GM23248 (cell line): ENCODE data around the gene ARHGAP44.

ENCODE experiments used
- EZH2 ChIP-seq: fragments of 200-600 bp; sonication (generic); IDR thresholded peaks from 2 replicates; pipeline ENCODE4 v1.6.1; 2018; ENCODE audit warnings: antibody characterized with exemption, mild to moderate bottlenecking; ENCODE audit not compliant: insufficient read depth, poor library complexity, severe bottlenecking
- EZH2phosphoT487 ChIP-seq: fragments of 200-600 bp; sonication (generic); IDR thresholded peaks from 2 replicates; pipeline ENCODE4 v1.6.1; 2018; ENCODE audit warnings: antibody characterized with exemption, moderate library complexity, mild to moderate bottlenecking, low read depth; ENCODE audit not compliant: insufficient read depth

DNA sequence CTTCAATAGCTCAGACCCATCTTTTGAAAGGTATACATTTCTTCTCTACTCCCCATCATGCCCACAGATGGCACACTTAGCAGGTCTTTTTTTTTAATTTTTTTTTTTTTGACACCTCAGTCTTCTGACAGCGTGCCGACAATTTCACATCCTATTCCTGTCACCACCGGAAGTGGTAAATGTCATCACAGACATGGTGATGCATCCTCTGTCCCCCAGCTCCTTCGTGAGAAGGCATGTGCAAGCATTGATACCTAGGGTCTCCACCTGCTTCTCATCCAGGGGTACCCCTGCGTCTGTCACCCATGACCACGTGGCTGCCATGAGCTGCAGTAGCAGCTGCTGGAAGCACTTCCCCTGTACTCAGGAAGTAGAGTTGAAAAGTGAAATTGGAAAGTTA lies 192.9 kb downstream of the ARHGAP44 start:
- TF ChIP-seq EZH2 (no peak), EZH2phosphoT487 (no peak)
